ENCODE data around the gene KANSL3. TPM values are rescaled to one million over a fixed set of nuclear protein-coding genes. Genes with fewer than 3 reads are reported as not detected.

The KANSL3 gene
- total RNA-seq, result 23.5 TPM

- Histone ChIP-seq H3K27me3 (ENCODE audit: control insufficient read depth in 3 of 3, insufficient read depth in 3 of 3, low read length in 3 of 3) (no peaks in the 10 kb centered on the region), H3K4me1 (ENCODE audit: control insufficient read depth in 3 of 3, insufficient read depth in 3 of 3, low read length in 3 of 3) (peaks cover 23 to 34% (median 31%) of the 10 kb centered on the region in 3 donors), H3K9ac (ENCODE audit: low read depth in 1 of 3, low read length in 3 of 3) (peak within 1 kb of the TSS; percentile 95 to 97 (median 95)), H3K27ac (ENCODE audit: low read depth, low read length) (peak within 1 kb of the TSS; percentile 99), H3K36me3 (ENCODE audit: control insufficient read depth in 3 of 3, insufficient read depth in 3 of 3, low read length in 3 of 3) (peaks cover 4 to 12% (median 4%) of the 10 kb centered on the region in 3 donors), H3K9me3 (ENCODE audit: control insufficient read depth in 3 of 3, low read length in 3 of 3) (no peaks in the 10 kb centered on the region), H3K4me3 (ENCODE audit: low read length in 3 of 3) (peak within 1 kb of the TSS; percentile 84 to 92 (median 91))
Measured at GRCh38 chr2:96638144-96639121, at the start of gene KANSL3. TSS of gene KANSL3 (minus strand) at chr2:96638312. CDS start at chr2:96637135, 1,177 bp downstream.

- peaks cover 9 to 32% (median 12%) of the 10 kb centered on the region in 3 donors for H3K27me3 ChIP-seq (ENCODE audit: control insufficient read depth in 3 of 3, insufficient read depth in 3 of 3, low read length in 3 of 3)
- H3K27ac ChIP-seq (ENCODE audit: low read depth, low read length), result no peak overlapping the region
- H3K36me3 ChIP-seq (ENCODE audit: control insufficient read depth in 3 of 3, insufficient read depth in 3 of 3, low read length in 3 of 3), result no peaks in the 10 kb centered on the region
- no peaks in the 10 kb centered on the region for H3K9me3 ChIP-seq (ENCODE audit: control insufficient read depth in 3 of 3, low read length in 3 of 3)
- H3K4me1 ChIP-seq (ENCODE audit: control insufficient read depth in 3 of 3, insufficient read depth in 3 of 3, low read length in 3 of 3), result peaks cover 5 to 7% (median 6%) of the 10 kb centered on the region in 3 donors
- H3K4me3 ChIP-seq (ENCODE audit: low read length in 3 of 3), result no peak overlapping the region
- no peak overlapping the region for H3K9ac ChIP-seq (ENCODE audit: low read depth in 1 of 3, low read length in 3 of 3)
Measured at GRCh38 chr2:96687266-96687665, 49.2 kb upstream of the KANSL3 start.

- Histone ChIP-seq H3K4me1 (ENCODE audit: control insufficient read depth in 3 of 3, insufficient read depth in 3 of 3, low read length in 3 of 3) (peaks cover 5 to 7% (median 6%) of the 10 kb centered on the region in 3 donors), H3K27ac (ENCODE audit: low read depth, low read length) (no peak overlapping the region), H3K27me3 (ENCODE audit: control insufficient read depth in 3 of 3, insufficient read depth in 3 of 3, low read length in 3 of 3) (peaks cover 9 to 32% (median 12%) of the 10 kb centered on the region in 3 donors), H3K9me3 (ENCODE audit: control insufficient read depth in 3 of 3, low read length in 3 of 3) (no peaks in the 10 kb centered on the region), H3K9ac (ENCODE audit: low read depth in 1 of 3, low read length in 3 of 3) (no peak overlapping the region), H3K36me3 (ENCODE audit: control insufficient read depth in 3 of 3, insufficient read depth in 3 of 3, low read length in 3 of 3) (no peaks in the 10 kb centered on the region), H3K4me3 (ENCODE audit: low read length in 3 of 3) (no peak overlapping the region)
Measured at GRCh38 chr2:96685577-96686459, 47.7 kb upstream of the KANSL3 start.

- no peak overlapping the region for H3K27ac ChIP-seq (ENCODE audit: low read depth, low read length)
- H3K27me3 ChIP-seq (ENCODE audit: control insufficient read depth in 3 of 3, insufficient read depth in 3 of 3, low read length in 3 of 3), result peaks cover 9 to 32% (median 12%) of the 10 kb centered on the region in 3 donors
- H3K36me3 ChIP-seq (ENCODE audit: control insufficient read depth in 3 of 3, insufficient read depth in 3 of 3, low read length in 3 of 3), result no peaks in the 10 kb centered on the region
- H3K4me1 ChIP-seq (ENCODE audit: control insufficient read depth in 3 of 3, insufficient read depth in 3 of 3, low read length in 3 of 3), result peaks cover 5 to 7% (median 6%) of the 10 kb centered on the region in 3 donors
- no peak overlapping the region for H3K4me3 ChIP-seq (ENCODE audit: low read length in 3 of 3)
- H3K9ac ChIP-seq (ENCODE audit: low read depth in 1 of 3, low read length in 3 of 3), result no peak overlapping the region
- no peaks in the 10 kb centered on the region for H3K9me3 ChIP-seq (ENCODE audit: control insufficient read depth in 3 of 3, low read length in 3 of 3)
Measured at GRCh38 chr2:96684883-96685576, 46.9 kb upstream of the KANSL3 start.

- Histone ChIP-seq H3K27me3 (ENCODE audit: control insufficient read depth in 3 of 3, insufficient read depth in 3 of 3, low read length in 3 of 3) (peaks cover 9 to 32% (median 12%) of the 10 kb centered on the region in 3 donors), H3K4me3 (ENCODE audit: low read length in 3 of 3) (no peak overlapping the region), H3K36me3 (ENCODE audit: control insufficient read depth in 3 of 3, insufficient read depth in 3 of 3, low read length in 3 of 3) (no peaks in the 10 kb centered on the region), H3K27ac (ENCODE audit: low read depth, low read length) (no peak overlapping the region), H3K9ac (ENCODE audit: low read depth in 1 of 3, low read length in 3 of 3) (no peak overlapping the region), H3K9me3 (ENCODE audit: control insufficient read depth in 3 of 3, low read length in 3 of 3) (no peaks in the 10 kb centered on the region), H3K4me1 (ENCODE audit: control insufficient read depth in 3 of 3, insufficient read depth in 3 of 3, low read length in 3 of 3) (peaks cover 5 to 7% (median 6%) of the 10 kb centered on the region in 3 donors)
Measured at GRCh38 chr2:96683972-96684820, 46.1 kb upstream of the KANSL3 start.

GRCh38 chr2:96683307-96683706 lies 45.2 kb upstream of the KANSL3 start:
- no peak overlapping the region for H3K27ac ChIP-seq (ENCODE audit: low read depth, low read length)
- H3K27me3 ChIP-seq (ENCODE audit: control insufficient read depth in 3 of 3, insufficient read depth in 3 of 3, low read length in 3 of 3), result peaks cover 9 to 32% (median 12%) of the 10 kb centered on the region in 3 donors
- H3K4me3 ChIP-seq (ENCODE audit: low read length in 3 of 3), result no peak overlapping the region
- no peaks in the 10 kb centered on the region for H3K9me3 ChIP-seq (ENCODE audit: control insufficient read depth in 3 of 3, low read length in 3 of 3)
- peaks cover 5 to 7% (median 6%) of the 10 kb centered on the region in 3 donors for H3K4me1 ChIP-seq (ENCODE audit: control insufficient read depth in 3 of 3, insufficient read depth in 3 of 3, low read length in 3 of 3)
- H3K36me3 ChIP-seq (ENCODE audit: control insufficient read depth in 3 of 3, insufficient read depth in 3 of 3, low read length in 3 of 3), result no peaks in the 10 kb centered on the region
- no peak overlapping the region for H3K9ac ChIP-seq (ENCODE audit: low read depth in 1 of 3, low read length in 3 of 3)

GRCh38 chr2:96681540-96681939 lies 43.4 kb upstream of the KANSL3 start:
- H3K9ac ChIP-seq (ENCODE audit: low read depth in 1 of 3, low read length in 3 of 3), result no peak overlapping the region

GRCh38 chr2:96680561-96681141 lies 42.5 kb upstream of the KANSL3 start:
- Histone ChIP-seq H3K27ac (ENCODE audit: low read depth, low read length) (no peak overlapping the region), H3K9me3 (ENCODE audit: control insufficient read depth in 3 of 3, low read length in 3 of 3) (no peaks in the 10 kb centered on the region), H3K4me3 (ENCODE audit: low read length in 3 of 3) (no peak overlapping the region), H3K27me3 (ENCODE audit: control insufficient read depth in 3 of 3, insufficient read depth in 3 of 3, low read length in 3 of 3) (peaks cover 4 to 16% (median 6%) of the 10 kb centered on the region in 3 donors), H3K4me1 (ENCODE audit: control insufficient read depth in 3 of 3, insufficient read depth in 3 of 3, low read length in 3 of 3) (peaks cover under 1 to 5% (median 1%) of the 10 kb centered on the region in 3 donors), H3K36me3 (ENCODE audit: control insufficient read depth in 3 of 3, insufficient read depth in 3 of 3, low read length in 3 of 3) (no peaks in the 10 kb centered on the region), H3K9ac (ENCODE audit: low read depth in 1 of 3, low read length in 3 of 3) (no peak overlapping the region)

More at GRCh38 chr2:96681540-96681939, 43.4 kb upstream of the KANSL3 start:
- no peaks in the 10 kb centered on the region for H3K36me3 ChIP-seq (ENCODE audit: control insufficient read depth in 3 of 3, insufficient read depth in 3 of 3, low read length in 3 of 3)
- peaks cover 5 to 7% (median 6%) of the 10 kb centered on the region in 3 donors for H3K4me1 ChIP-seq (ENCODE audit: control insufficient read depth in 3 of 3, insufficient read depth in 3 of 3, low read length in 3 of 3)
- H3K27me3 ChIP-seq (ENCODE audit: control insufficient read depth in 3 of 3, insufficient read depth in 3 of 3, low read length in 3 of 3), result peaks cover 9 to 24% (median 12%) of the 10 kb centered on the region in 3 donors
- no peak overlapping the region for H3K27ac ChIP-seq (ENCODE audit: low read depth, low read length)
- H3K4me3 ChIP-seq (ENCODE audit: low read length in 3 of 3), result no peak overlapping the region
- no peaks in the 10 kb centered on the region for H3K9me3 ChIP-seq (ENCODE audit: control insufficient read depth in 3 of 3, low read length in 3 of 3)

Measured in skeletal muscle tissue (tissue), 4 donors.